Activated T-helper 1 cell treated with Interleukin-2 at 50 U/mL for 16 hours (primary cell): ENCODE data around the gene SELENOV.
"Not testable (repeated sequence)": the region's sequence is repeated elsewhere in the genome, so short reads cannot be mapped to it uniquely, and the experiment has no call there.

Experiments
- DNase-seq: peaks from one replicate; pipeline ENCODE4 v3.0.0-alpha.2; 2020; ENCODE audit warnings: low read depth

SELENOV gene, protein sequence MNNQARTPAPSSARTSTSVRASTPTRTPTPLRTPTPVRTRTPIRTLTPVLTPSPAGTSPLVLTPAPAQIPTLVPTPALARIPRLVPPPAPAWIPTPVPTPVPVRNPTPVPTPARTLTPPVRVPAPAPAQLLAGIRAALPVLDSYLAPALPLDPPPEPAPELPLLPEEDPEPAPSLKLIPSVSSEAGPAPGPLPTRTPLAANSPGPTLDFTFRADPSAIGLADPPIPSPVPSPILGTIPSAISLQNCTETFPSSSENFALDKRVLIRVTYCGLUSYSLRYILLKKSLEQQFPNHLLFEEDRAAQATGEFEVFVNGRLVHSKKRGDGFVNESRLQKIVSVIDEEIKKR

DNA sequence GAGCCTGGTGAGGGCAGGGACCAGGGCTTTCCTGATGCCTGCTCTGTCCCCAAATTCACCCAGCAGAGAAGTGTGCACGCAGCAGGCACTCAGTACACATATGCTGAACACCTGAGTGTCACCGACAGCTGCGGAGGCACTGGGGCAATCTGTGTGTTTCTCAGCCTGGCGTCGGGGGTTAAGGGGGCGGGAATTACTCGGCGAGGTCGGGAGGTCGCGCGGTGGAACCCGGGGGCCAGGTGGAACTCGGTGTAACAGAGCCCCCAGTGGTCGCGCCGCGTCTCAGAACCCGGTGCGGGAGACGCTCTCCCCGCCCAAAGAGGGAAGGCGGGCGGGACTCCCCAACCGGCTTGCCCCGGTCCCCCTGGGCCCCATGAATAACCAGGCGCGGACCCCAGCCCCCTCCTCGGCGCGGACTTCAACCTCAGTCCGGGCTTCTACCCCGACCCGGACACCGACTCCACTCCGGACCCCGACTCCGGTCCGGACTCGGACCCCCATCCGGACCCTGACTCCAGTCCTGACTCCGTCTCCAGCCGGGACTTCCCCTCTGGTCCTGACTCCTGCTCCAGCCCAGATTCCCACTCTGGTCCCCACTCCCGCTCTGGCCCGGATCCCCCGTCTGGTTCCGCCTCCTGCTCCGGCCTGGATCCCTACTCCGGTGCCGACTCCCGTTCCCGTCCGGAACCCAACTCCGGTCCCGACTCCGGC, at the start of gene SELENOV:
SELENOV (plus strand) TSS at position 300 of the 711 bp plus-strand sequence; CDS start at position 374, 74 bp downstream.
- no peak for DNase-seq

DNA sequence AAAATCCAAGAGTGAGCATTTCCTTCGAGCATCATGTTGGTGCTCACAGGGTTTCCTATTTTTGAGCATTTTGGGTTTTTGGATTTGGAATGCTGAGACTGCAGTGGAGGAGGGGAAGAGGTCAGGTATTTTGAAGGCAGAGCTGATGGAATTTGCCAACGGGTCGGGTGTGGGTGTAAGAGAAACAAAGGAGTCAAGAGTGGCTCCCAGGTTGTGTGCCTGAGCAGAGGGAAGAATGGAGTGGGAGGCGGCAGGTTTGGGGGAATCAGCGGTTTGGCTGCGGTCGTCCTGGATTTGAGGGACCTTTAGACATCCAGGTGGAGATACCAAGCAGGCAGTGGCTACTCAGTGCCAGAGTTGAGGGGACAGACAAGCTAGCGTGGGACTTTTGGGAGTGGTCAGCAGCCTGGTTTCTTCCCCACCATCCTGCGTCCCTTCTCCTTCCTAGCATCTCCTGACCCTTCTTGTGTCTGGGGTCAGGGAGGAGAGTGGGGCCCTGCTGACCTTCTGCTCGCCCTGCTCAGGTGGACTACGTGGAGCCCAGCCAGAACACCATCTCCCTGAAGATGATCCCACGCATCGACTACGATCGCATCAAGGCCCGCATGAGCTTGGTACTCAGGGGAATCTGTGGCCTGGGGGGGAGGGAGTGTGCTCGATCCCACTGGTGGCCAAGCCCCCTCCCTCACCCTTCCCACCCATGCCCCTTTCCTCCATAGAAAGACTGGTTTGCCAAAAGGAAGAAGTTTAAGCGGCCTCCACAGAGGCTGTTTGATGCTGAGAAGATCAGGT, 48.8 kb upstream of the SELENOV start:
- DNase-seq: no peak

DNA sequence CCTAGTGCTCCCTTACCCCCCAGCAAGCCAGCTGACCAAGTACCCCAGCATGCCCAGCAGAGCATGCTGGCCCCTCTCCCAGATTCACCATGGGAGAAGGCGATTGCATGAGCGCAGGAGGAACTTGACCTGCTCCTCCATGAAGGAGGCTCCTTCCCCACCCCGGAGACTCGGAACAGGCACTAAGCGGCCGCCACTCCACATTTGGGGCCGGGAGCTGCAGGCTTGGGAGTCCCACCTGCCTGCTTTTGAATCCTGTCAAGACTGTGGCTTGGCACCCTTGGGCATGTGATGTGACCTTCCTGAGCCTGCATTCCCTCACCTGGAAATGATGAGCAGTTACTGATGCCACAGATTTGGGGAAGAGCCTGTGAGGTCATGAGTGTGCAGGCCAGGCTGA, 47.0 kb upstream of the SELENOV start:
- DNase-seq: no peak

DNA sequence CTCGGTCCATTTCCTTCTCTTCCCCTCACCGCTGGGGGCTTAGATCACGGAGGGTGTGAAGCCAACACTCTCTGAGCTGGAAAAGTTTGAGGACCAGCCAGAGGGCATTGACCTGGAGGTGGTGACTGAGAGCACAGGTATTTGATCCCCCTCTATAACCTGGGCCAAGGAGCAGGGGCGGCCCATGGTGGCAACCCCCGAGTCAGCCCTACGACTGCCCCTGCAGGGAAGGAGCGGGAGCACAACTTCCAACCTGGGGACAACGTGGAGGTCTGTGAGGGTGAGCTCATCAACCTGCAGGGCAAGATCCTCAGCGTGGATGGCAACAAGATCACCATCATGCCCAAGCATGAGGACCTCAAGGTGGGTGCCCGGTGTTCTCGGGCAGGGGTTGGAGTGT, 45.9 kb upstream of the SELENOV start:
- no peak for DNase-seq

DNA sequence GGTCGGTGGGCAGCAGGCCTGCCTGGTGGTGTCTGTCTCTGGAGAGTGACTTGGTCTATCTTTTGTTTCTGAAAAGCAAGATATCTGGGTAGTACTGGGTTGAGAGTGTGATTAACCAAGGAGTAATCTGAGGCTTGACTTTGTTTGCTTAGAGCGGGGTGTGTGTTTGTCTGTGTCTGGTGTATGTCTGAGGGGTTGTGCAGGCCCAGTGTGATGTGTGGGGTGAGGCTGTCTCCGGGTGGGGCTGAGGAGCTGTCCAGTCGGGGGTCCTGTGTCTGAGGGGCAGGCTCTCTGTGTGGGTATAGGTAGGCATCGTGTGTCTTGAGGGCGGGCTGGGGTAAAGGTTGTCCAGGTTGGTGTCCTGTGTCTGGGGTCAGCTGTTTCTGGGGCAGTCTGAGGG, 45.4 kb upstream of the SELENOV start:
- no peak for DNase-seq

DNA sequence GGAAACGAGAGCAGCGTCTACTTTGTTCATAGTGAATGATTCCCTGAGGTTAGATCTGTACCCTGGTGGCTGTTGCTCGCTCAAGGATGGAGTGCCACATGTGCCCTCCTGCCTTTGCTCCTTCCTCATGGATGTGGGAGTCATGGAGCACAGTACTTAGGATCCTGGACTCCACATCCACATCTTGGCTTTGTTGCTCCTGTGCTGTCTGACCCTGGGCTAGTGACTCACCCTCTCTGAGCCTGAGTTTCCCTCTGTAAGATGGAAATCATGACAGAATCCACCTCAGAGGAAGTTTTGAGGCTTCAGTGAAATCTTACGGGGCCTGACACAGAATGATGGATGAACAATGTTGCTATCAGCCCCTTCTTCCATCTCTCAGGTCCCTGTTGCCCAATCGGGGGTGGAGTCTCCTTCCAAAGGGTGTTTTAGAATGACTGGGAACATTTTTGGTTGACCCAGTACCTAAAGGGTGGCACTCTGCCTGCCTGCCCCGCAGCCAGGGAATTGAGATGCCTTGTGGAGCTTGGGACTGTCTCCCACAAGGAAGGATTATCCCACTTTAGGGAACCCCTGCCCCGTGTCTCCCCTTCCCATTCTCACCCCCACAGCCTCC, 44.1 kb upstream of the SELENOV start:
- DNase-seq: no peak

DNA sequence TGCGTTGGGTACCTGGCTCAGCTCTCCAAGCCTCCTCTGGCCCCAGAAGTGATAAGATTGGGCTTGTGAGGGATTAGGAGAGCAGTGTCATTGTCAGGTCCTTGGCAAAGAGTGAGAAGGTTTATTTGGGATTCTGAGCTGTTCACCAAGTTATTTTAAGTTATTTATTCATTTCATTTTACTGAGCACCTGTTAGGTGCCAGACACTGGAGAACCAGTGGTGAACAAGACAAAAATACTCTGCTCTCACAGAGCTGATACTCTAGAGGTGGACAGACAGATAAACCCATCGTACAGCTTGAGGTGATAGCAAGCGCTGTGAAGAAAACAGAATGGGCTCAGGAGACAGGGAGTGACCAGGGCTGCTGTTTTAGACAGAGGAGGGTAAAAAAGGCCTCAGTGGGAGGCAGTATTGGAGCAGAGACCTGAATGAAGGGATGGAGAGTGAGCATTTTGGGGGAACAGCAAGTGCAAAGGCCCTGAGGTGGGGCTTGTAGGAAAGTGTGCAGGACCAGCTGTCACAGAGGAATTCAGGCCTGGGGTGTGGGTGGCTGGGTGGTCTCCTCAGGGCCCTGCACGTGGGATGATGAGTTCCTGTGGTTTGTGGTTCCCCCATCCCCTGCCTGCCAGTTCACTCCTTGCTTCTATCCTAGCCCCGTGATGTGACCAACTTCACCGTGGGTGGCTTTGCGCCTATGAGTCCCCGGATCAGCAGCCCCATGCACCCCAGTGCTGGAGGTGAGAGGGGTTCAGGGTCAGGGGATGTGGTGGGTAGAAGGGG, 43.0 kb upstream of the SELENOV start:
- DNase-seq: no peak

DNA sequence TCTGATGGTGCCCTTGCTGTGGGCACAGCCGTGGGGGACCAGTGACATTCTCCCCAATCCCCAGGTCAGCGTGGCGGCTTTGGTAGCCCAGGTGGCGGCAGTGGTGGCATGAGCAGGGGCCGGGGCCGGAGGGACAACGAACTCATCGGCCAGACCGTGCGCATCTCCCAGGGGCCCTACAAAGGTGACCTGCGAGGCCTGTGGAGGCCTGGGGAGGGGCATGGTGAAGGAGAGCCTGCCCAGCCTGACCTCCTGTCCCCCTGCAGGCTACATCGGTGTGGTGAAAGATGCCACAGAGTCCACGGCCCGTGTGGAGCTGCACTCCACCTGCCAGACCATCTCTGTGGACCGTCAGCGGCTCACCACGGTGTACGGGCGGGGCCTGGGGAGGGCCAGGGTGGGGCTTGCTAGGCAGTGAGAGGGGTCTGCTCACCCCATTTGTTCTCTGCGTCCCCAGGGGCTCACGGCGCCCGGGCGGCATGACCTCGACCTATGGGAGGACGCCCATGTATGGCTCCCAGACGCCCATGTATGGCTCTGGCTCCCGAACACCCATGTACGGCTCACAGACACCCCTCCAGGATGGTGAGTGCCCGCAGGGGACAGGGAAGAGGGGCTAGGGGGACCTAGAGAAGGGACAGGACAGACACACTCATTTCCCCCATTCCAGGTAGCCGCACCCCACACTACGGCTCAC, 42.0 kb upstream of the SELENOV start:
- DNase-seq: no peak

DNA sequence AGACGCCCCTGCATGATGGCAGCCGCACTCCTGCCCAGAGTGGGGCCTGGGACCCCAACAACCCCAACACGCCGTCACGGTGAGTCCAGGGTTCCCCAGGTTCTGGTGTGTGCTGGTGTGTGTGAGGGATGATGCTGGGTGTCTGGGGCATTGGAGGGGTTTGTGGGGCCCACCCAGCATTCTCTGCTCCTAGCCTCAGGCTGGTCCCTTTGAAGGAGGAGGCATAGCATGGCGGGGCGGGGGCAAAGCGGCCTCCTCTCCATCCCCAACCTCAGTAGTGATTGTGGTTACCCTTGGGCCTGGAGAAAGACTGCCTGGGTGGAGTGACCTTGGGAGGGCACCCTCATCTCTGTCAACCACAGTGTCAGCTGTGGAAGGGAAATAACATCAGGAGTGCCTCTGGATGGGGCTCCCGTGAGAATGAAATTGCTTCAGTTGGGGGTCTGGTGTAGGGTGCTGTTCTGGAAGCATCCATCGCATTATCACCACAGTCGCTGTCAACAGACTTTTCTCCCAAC, 41.4 kb upstream of the SELENOV start:
- DNase-seq: no peak

DNA sequence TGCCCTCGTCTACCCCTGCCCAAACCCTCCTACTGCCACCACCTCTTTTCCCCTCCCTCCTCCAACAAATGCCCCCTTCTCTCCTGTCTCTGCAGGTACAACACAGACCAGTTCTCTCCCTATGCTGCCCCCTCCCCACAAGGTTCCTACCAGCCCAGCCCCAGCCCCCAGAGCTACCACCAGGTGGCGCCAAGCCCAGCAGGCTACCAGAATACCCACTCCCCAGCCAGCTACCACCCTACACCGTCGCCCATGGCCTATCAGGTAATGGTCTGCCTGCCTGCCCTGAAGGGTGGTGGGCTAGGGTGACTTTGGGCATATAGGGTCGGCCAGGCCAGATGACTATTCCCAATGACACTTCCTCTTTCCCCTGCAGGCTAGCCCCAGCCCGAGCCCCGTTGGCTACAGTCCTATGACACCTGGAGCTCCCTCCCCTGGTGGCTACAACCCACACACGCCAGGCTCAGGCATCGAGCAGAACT, 40.8 kb upstream of the SELENOV start:
- peak; percentile 53 for DNase-seq

DNA sequence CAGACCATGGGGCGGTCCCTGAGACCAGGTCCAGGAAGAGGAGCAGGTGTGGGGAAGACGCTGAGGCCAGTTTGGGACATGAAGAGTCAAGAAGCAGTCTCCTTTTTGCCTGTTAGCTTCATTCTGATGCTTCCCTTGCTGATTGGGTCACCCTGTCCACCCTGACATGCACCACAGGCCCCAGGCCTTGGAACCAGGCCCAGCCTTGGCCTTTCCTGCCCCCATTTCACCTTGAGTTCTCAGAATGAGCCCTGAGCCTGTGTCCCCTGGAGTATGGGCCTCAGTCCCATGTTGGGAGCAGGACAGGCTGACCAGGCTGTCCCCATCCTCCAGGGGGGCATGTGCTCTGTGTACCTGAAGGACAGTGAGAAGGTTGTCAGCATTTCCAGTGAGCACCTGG, 39.2 kb upstream of the SELENOV start:
- DNase-seq: no peak

DNA sequence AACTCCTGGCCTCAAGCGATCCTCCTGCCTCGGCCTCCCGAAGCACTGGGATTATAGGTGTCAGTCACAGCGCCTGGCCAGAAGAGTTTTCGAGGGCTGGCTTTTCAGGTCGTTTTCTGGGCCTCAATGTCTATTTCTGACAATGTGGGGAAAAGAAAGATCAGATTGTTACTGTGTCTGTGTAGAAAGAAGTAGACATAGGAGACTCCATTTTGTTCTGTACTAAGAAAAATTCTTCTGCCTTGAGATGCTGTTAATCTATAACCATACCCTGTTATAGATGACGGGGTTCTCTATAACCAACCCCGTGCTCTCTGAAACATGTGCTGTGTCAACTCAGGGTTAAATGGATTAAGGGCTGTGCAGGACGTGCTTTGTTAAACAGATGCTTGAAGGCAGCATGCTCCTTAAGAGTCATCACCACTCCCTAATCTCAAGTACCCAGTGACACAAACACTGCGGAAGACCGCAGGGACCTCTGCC, 35.6 kb upstream of the SELENOV start:
- DNase-seq: not testable (repeated sequence)

DNA sequence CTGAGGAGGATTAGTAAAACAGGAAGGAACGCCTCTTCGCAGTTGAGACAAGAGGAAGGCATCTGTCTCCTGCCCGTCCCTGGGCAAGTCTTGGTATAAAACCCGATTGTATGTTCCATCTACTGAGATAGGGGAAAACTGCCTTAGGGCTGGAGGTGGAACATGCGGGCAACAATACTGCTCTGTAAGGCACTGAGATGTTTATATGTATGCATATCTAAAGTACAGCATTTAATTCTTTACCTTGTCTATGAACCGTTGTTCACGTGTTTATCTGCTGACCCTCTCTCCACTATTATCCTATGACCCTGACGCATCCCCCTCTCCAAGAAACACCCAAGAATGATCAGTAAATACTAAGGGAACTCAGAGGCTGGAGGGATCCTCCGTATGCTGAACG, 35.0 kb upstream of the SELENOV start:
- no peak for DNase-seq

DNA sequence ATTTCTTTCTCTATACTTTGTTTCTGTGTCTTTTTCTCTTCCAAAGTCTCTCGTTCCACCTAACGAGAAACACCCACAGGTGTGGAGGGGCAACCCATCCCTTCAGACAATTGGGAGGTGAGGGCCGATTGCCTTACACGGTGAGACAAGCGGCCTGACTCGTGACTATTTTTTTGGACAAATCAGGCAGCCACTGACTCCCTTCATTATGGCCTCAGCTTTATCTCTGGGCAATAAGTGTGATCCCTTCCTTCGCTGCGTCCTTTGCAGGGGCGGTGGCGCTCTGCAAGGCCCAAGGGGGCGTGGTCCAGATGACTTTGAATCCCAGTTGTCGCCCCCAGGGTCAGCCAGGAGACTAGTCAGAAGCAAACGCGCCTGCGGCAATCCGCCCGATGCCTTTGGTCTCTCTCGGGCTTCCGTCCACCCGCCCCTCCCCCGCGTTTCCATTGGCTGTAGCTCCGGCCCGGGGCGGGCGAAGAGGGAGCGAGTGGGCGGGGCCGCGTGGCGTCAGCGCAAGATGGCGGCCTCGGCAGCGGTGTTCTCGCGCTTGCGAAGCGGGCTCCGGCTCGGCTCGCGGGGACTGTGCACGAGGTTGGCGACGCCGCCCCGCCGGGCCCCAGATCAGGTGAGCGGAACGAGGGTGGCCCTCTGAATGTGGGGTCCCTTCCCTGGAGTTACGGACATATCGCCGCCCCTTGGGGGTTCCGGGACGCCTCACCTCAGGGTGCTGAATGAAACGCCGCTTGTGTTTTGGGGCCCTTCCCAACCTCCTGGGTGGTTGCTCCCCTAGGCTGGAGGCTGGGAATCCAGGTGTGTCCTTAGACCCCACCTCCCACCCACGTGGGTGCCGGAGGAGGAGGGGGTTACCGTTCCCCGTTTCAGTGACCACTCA, 34.4 kb upstream of the SELENOV start, which contains the start of gene TIMM50:
TIMM50 (plus strand) TSS at position 502 of the 892 bp plus-strand sequence; CDS start at position 518, 16 bp downstream.
- DNase-seq: peak; percentile 95

DNA sequence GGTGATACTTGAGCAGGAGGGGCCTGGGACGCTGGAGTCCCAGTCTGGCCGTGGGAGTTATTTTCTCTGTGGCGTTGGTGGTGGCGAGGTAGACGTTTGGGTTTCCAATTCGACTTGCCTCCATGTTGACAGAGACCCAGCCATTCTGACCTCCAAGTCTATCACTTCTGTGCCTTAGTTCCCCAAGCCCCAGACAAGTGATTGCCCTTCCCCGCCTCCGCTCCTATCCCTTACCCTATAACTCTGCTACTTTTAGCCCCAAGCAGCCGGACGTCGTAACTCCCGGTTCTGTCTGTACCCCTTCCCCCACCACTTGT, 33.8 kb upstream of the SELENOV start:
- no peak for DNase-seq

DNA sequence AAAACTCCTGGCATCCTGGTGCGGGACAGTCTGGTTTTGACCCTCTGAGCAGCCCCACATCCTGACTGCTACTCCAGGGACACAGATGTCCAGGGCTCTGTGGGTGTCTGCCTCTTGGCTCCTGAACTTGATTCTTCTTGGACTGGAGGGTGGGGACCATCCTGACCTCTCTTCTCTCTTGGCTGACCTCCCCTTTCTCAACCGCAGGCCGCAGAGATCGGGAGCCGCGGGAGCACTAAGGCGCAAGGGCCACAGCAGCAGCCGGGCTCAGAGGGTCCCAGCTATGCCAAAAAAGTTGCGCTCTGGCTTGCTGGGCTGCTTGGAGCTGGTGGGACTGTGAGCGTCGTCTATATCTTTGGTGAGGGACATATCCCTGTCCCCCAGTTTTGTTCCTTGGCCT, 33.3 kb upstream of the SELENOV start:
- no peak for DNase-seq

DNA sequence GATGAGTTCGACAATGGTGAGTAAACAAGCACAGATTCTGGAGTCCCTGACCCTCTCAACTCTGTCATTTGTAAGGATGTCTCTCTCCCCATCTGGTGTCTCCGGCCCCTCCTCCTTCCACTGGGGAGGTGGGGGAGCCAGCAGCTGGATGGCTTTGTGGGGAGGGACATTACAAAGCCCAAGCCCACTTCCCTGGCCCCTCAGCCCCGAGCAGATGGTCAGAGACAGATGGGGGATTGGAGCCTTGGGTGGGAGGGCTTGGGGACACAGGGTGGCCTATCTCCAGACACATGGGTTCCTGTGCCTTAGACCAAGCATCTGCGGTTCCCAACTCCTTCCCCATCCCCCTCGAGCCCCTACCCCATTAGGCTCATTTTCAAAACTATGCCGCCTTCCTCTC, 31.8 kb upstream of the SELENOV start:
- DNase-seq: no peak

DNA sequence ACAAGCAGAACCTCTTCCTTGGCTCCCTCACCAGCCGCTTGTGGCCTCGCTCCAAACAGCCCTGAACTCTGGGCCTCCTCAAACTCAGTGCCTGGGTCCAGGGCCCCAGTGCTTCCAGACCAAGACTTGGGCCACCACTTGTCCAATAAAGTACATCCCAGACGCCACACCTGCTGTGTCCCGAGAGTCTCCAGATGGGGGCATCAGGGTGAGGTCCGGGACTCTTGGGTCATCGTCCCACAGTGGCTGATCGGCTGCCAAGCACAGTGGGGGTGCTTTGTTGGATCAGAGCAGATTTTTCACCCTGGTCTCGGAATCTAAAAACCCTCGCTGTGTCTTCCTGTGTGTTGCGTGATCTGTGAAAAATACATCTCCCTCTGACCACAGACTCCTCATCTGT, 25.2 kb upstream of the SELENOV start:
- DNase-seq: no peak

DNA sequence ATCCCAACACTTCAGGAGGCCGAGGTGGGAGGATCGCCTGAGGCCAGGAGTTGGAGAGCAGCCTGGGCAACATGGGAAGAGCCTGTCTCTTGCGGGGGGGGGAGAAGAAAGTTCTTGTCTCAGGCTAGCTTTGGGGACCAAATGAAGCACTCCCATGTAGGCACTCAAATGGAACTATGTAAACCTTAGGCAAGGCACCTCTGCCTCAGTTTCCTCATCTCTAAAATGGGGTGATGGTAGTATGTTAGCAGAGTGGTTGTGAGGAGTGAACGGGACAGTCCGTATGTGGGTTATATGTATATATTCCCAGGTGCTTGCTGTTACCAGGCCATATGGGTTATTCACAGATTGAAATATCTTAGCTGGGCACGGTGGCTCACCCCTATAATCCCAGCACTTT, 22.7 kb upstream of the SELENOV start:
- DNase-seq: no peak
